HG03558 (cell line): ENCODE measurements around the gene FNIP1.
"Not testable (repeated sequence)": the region's sequence is repeated elsewhere in the genome, so short reads cannot be mapped to it uniquely, and the experiment has no call there.

Experiments
- ATAC-seq: cut with Tn5 transposase; IDR thresholded peaks from one replicate; pipeline ENCODE4 v1.9.1; 2021; ENCODE audit warnings: moderate number of reproducible peaks; ENCODE audit not compliant: unreplicated experiment; ENCODE audit errors: extremely low read depth

The FNIP1 gene

DNA sequence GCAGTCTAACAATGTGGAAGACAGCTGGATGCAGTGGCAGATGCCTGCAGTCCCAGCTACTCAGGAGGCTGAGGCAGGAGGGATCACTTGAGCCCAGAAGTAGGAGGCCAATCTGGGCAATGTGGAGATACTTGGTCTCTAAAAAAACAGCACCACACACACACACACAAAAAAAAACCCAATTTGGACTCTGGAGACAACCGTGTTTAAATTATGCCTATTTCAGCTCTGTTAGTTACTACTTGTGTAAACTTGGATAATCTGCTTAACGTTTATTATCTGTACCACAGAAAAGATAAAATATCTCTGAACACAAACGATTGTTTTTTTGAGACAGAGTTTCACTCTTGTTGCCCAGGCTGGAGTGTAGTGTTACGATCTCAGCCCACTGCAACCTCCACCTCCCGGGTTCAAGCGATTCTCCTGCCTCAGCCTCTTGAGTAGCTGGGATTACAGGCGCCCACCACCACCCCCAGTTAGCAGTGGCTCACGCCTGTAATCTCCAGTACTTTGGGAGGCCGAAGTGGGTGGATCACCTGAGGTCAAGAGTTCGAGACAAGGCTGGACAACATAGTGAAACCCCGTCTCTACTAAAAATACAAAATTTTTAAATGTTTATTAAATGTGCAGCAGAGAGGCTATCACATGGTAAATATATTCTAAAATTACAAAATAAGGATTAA lies 179.5 kb downstream of the FNIP1 start:
- no peak for ATAC-seq

- ATAC-seq, result no peak
Observed at GRCh38 chr5:131615957-131616356, 180.9 kb downstream of the FNIP1 start.

DNA sequence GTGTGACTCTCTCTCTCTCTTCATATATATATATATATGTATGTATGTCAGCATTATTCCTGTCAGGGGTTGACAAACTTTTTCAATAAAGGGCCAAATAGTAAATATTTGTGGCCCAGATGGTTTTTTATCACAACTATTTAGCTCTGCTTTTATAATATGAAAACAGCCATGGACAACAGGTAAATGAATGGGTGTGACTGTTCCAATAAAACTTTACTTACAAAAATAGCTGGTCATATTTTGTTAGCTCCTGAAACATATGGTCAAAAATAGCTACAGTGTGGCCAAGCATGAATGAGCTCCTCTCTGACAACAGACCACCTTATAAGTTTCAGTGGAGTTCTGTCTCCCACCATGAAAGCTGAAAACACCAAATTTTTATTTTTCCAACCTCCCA lies 183.4 kb downstream of the FNIP1 start:
- ATAC-seq, result no peak

DNA sequence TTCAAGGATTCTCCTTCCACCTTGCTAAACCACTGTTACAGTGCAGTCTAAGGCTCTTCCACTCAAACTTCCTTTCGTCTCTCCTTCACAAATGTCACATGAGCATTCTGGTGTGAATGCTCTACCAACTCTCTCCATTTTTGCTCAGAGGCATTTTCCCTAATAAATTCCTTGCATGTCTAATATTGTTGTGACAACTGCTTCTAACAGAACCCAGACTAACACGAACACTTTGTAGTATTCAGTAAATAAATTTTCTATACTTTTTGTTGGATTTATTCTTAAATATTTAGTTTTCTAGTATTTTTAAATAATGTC lies 185.8 kb downstream of the FNIP1 start:
- no peak for ATAC-seq

DNA sequence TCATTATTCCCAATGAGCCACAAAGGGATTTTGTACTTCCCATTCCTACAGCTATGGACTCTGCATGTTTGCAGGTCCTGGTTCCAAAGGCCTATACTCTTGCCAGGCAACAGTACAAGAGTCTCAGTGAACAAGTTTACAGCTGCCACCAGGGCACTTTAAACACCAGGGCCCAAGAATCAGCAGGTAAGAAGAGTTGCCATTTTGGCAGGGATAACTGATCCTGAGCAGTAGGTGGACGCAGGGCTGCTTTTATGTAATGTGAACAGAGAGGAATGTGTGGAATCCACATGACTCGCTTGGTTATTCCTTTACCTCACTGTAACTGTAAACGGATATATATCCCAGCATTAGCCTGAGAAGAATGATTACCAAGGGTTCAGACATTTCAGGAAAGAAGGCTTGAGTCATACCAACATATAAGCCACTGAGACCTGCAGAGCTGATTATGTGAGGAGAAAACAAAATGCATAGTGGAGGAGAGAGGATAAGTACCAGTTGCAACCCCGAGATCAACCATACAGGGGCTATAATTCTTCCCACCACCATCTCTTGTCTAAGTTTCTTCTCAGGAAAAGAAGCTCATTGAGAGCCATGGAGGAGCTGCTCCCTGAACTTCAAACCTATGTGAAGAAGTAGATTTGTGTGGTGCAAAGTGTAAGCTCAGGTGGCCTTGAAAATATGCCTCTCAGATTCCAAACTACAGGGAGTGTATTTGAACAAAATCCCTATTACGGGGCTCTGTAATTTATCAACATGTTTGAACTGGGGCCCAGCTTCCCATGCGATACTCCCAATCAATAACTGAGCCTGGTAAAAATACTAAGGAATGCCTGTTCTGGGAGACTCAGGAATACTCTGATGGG lies 186.4 kb downstream of the FNIP1 start:
- no peak for ATAC-seq

GRCh38 chr5:131609774-131610173 lies 187.0 kb downstream of the FNIP1 start:
- ATAC-seq, result no peak

- ATAC-seq, result no peak
Observed at GRCh38 chr5:131608597-131608996, 188.2 kb downstream of the FNIP1 start.

GRCh38 chr5:131607903-131608540 lies 188.8 kb downstream of the FNIP1 start:
- no peak for ATAC-seq

- no peak for ATAC-seq
Observed at GRCh38 chr5:131607418-131607817, 189.4 kb downstream of the FNIP1 start.

DNA sequence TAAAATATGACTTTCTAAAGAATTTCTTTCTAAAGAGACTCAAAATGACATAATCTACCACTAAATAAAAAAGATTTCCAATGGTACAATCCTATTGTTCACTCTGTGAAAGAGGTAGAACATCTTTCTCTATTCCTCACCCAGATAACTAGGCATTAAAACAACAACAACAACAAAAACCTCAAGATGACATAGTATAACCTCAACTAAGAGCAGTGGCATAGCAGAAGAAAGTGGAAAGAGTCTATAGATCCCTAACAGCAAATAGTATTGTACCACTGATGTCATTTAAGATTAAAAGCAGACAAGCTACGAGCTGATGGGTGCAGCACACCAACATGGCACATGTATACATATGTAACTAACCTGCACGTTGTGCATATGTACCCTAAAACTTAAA lies 191.7 kb downstream of the FNIP1 start:
- ATAC-seq, result no peak

DNA sequence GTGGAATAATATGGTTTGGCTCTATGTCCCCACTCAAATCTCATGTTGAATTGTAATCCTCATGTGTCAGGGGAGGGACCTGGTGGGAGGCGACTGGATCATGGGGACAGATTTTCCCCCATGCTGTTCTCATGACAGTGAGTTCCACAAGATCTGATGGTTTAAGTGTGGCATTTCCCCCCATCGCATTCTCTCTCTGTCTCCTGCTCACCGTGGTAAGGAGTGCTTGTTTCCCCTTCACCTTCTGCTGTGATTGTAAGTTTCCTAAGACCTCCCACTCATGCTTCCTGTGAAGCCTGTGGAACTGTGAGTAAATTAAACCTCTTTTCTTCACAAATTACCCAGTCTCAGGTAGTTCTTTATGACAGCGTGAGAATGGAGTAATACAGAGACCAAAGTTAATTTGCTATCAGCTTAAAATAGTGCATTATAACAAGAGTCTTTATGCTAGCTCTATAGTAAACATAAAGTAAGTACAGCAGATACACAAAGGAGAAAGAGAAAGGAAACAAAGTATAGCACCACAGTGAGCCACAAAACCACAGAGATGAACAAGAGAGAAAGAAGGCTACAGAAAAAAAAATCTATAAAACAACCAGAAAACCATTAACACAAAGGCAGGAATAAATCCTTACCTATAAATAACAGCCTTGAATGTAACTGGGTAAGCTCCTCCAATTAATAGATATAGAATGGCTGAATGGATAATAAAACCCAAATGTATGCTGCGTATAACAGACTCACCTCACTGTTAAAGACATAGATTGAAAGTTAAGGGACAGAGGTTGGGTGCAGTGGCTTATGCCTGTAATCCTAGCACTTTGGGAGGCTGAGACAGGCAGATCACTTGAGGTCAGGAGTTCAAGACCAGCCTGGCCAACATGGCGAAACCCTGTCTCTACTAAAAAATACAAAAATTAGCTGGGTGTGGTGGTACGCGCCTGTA lies 201.5 kb downstream of the FNIP1 start:
- no peak for ATAC-seq

- no peak for ATAC-seq
Observed at GRCh38 chr5:131593921-131594320, 202.9 kb downstream of the FNIP1 start.

GRCh38 chr5:131593436-131593835 lies 203.4 kb downstream of the FNIP1 start:
- ATAC-seq, result not testable (repeated sequence)
